ENCODE data around the gene ABHD8.

ABHD8 gene

GRCh38 chr19:17330262-17331044 lies 27.2 kb upstream of the ABHD8 start:
- Histone ChIP-seq H3K9ac (ENCODE audit: low read depth, low read length, poor library complexity, severe bottlenecking) (no peak overlapping the region), H3K4me1 (ENCODE audit: insufficient read depth, low read length, poor library complexity, severe bottlenecking) (peaks cover 15% of the 10 kb centered on the region), H2AFZ (ENCODE audit: low read length) (no peak overlapping the region), H4K20me1 (ENCODE audit: insufficient read depth, low read length, poor library complexity, severe bottlenecking) (no peaks in the 10 kb centered on the region), H3F3A (ENCODE audit: low read depth) (no peaks in the 10 kb centered on the region), H3K9me3 (ENCODE audit: insufficient read depth, low read depth, low read length) (no peaks in the 10 kb centered on the region), H3K36me3 (ENCODE audit: insufficient read depth, low read length) (no peaks in the 10 kb centered on the region), H3K79me2 (ENCODE audit: insufficient read depth, low read length) (peaks cover 4% of the 10 kb centered on the region; the same call in 1 of the 2 replicates), H3K4me2 (ENCODE audit: low read depth, low read length, poor library complexity, severe bottlenecking) (no peak overlapping the region), H3K27me3 (ENCODE audit: insufficient read depth, low read length, poor library complexity, severe bottlenecking) (no peaks in the 10 kb centered on the region), H3K4me3 (ENCODE audit: low read length, poor library complexity, severe bottlenecking) (no peak overlapping the region), H3K9me2 (replicated peaks; ENCODE audit: low read depth, low read length) (no peaks in the 10 kb centered on the region)
- TF ChIP-seq EZH2phosphoT487 (IDR thresholded peaks at IDR 0.05; ENCODE audit: borderline replicate concordance): no peak
- no peak for TF ChIP-seq CTCF (conservative IDR thresholded peaks at IDR 0.05; ENCODE audit: low read length)

GRCh38 chr19:17329366-17330261 lies 26.4 kb upstream of the ABHD8 start:
- no peaks in the 10 kb centered on the region for H3K27me3 ChIP-seq (ENCODE audit: insufficient read depth, low read length, poor library complexity, severe bottlenecking)
- peaks cover 9% of the 10 kb centered on the region for H3K4me1 ChIP-seq (ENCODE audit: insufficient read depth, low read length, poor library complexity, severe bottlenecking)
- H3K79me2 ChIP-seq (ENCODE audit: insufficient read depth, low read length): peaks cover 4% of the 10 kb centered on the region; the same call in 1 of the 2 replicates
- no peak overlapping the region for H3K4me2 ChIP-seq (ENCODE audit: low read depth, low read length, poor library complexity, severe bottlenecking)
- H2AFZ ChIP-seq (ENCODE audit: low read length): no peak overlapping the region
- no peaks in the 10 kb centered on the region for H4K20me1 ChIP-seq (ENCODE audit: insufficient read depth, low read length, poor library complexity, severe bottlenecking)
- no peak for TF ChIP-seq CTCF (conservative IDR thresholded peaks at IDR 0.05; ENCODE audit: low read length)
- no peak for TF ChIP-seq EZH2phosphoT487 (IDR thresholded peaks at IDR 0.05; ENCODE audit: borderline replicate concordance)
- H3K36me3 ChIP-seq (ENCODE audit: insufficient read depth, low read length): no peaks in the 10 kb centered on the region
- H3K9ac ChIP-seq (ENCODE audit: low read depth, low read length, poor library complexity, severe bottlenecking): no peak overlapping the region
- no peaks in the 10 kb centered on the region for H3F3A ChIP-seq (ENCODE audit: low read depth)
- H3K9me2 ChIP-seq (replicated peaks; ENCODE audit: low read depth, low read length): no peaks in the 10 kb centered on the region
- no peaks in the 10 kb centered on the region for H3K9me3 ChIP-seq (ENCODE audit: insufficient read depth, low read depth, low read length)
- no peak overlapping the region for H3K4me3 ChIP-seq (ENCODE audit: low read length, poor library complexity, severe bottlenecking)

- Histone ChIP-seq H3K4me1 (ENCODE audit: insufficient read depth, low read length, poor library complexity, severe bottlenecking) (peaks cover under 1% of the 10 kb centered on the region), H3K36me3 (ENCODE audit: insufficient read depth, low read length) (no peaks in the 10 kb centered on the region), H3F3A (ENCODE audit: low read depth) (no peaks in the 10 kb centered on the region), H3K9me3 (ENCODE audit: insufficient read depth, low read depth, low read length) (no peaks in the 10 kb centered on the region), H3K79me2 (ENCODE audit: insufficient read depth, low read length) (no peaks in the 10 kb centered on the region), H2AFZ (ENCODE audit: low read length) (no peak overlapping the region), H3K9me2 (replicated peaks; ENCODE audit: low read depth, low read length) (no peaks in the 10 kb centered on the region), H4K20me1 (ENCODE audit: insufficient read depth, low read length, poor library complexity, severe bottlenecking) (no peaks in the 10 kb centered on the region), H3K4me2 (ENCODE audit: low read depth, low read length, poor library complexity, severe bottlenecking) (no peak overlapping the region), H3K9ac (ENCODE audit: low read depth, low read length, poor library complexity, severe bottlenecking) (no peak overlapping the region), H3K27me3 (ENCODE audit: insufficient read depth, low read length, poor library complexity, severe bottlenecking) (no peaks in the 10 kb centered on the region), H3K4me3 (ENCODE audit: low read length, poor library complexity, severe bottlenecking) (no peak overlapping the region)
- no peak for TF ChIP-seq CTCF (conservative IDR thresholded peaks at IDR 0.05; ENCODE audit: low read length)
- TF ChIP-seq EZH2phosphoT487 (IDR thresholded peaks at IDR 0.05; ENCODE audit: borderline replicate concordance): no peak
Observed at GRCh38 chr19:17328517-17329365, 25.5 kb upstream of the ABHD8 start.

Data from Loucy (cell line).